Fibroblast of mammary gland (primary cell): ENCODE results near the gene MAB21L4.

Experiments used
- DNase-seq: peaks from one replicate; pipeline ENCODE4 v3.0.0-alpha.2; 2010; ENCODE audit warnings: low read depth
- H3K4me3 ChIP-seq: 2 replicates; pipeline ENCODE4 v1.5.1; 2011; ENCODE audit warnings: low read depth, mild to moderate bottlenecking, low read length, moderate library complexity; ENCODE audit not compliant: control insufficient read depth
- CTCF ChIP-seq: conservative IDR thresholded peaks from 2 replicates; pipeline ENCODE4 v1.5.1; 2011; ENCODE audit warnings: low read depth, low read length, inconsistent platforms; ENCODE audit not compliant: control insufficient read depth, insufficient read depth

MAB21L4 gene

GRCh38 chr2:240916571-240917008 lies 20.6 kb upstream of the MAB21L4 start:
- TF ChIP-seq CTCF = no peak
- no peak overlapping the region for H3K4me3 ChIP-seq
- peak; percentile 91 for DNase-seq

- TF ChIP-seq CTCF = no peak
- no peak for DNase-seq
- H3K4me3 ChIP-seq = no peak overlapping the region
Observed at GRCh38 chr2:240915526-240916341, 19.8 kb upstream of the MAB21L4 start.

- no peak for TF ChIP-seq CTCF
- DNase-seq = no peak
- no peak overlapping the region for H3K4me3 ChIP-seq
Observed at GRCh38 chr2:240914645-240915525, 18.9 kb upstream of the MAB21L4 start.

GRCh38 chr2:240913810-240914644 lies 18.1 kb upstream of the MAB21L4 start:
- H3K4me3 ChIP-seq = no peak overlapping the region
- peak; percentile 76 for DNase-seq
- TF ChIP-seq CTCF = peak; percentile 82

GRCh38 chr2:240912878-240913809 lies 17.2 kb upstream of the MAB21L4 start:
- DNase-seq = peak; percentile 40
- no peak for TF ChIP-seq CTCF

More at GRCh38 chr2:240912878-240913809, 17.2 kb upstream of the MAB21L4 start:
- H3K4me3 ChIP-seq = no peak overlapping the region
